CD4-positive, alpha-beta memory T cell (primary cell): Measurements from ENCODE around the gene RTL10. TPM values are rescaled to one million over a fixed set of nuclear protein-coding genes. Genes with fewer than 3 reads are reported as not detected.
"Not testable (repeated sequence)": the region's sequence is repeated elsewhere in the genome, so short reads cannot be mapped to it uniquely, and the experiment has no call there.

Experiments used
- CTCF ChIA-PET: fragments of 350-600 bp; sonication (Branson Sonifier 250); formaldehyde crosslinking; loops from one replicate; lab custom pipeline; 2021; ENCODE audit warnings: inconsistent platforms; ENCODE audit not compliant: partially characterized antibody; lab: Charles Lee
- POLR2A ChIA-PET: fragments of 350-600 bp; sonication (Branson Sonifier 250); formaldehyde crosslinking; loops from one replicate; lab custom pipeline; 2021; ENCODE audit not compliant: partially characterized antibody; lab: Charles Lee
- DNase-seq, 5 donors: peaks; one replicate each; pipeline versions ENCODE4 v3.0.0 to v3.0.0-alpha.2; 2020 to 2022; ENCODE audit warnings: mixed read lengths in 1 of 5
- H3K27ac ChIP-seq: one replicate; pipeline ENCODE4 v1.7.0; 2013; ENCODE audit warnings: low read depth, low read length
- H3K27me3 ChIP-seq: 2 replicates; pipeline ENCODE4 v1.7.0; 2013; ENCODE audit warnings: mild to moderate bottlenecking, low read length, moderate library complexity; ENCODE audit not compliant: insufficient read depth
- H3K36me3 ChIP-seq: 2 replicates; pipeline ENCODE4 v1.7.0; 2013; ENCODE audit warnings: mild to moderate bottlenecking, low read length, moderate library complexity; ENCODE audit not compliant: insufficient read depth
- H3K4me1 ChIP-seq: 2 replicates; pipeline ENCODE4 v1.7.0; 2013; ENCODE audit warnings: mild to moderate bottlenecking, low read length, moderate library complexity; ENCODE audit not compliant: insufficient read depth
- H3K4me3 ChIP-seq, 2 donors: one replicate each; pipeline ENCODE4 v1.7.0; 2013; ENCODE audit warnings: low read length in 2 of 2, mild to moderate bottlenecking in 1 of 2
- H3K9me3 ChIP-seq, 2 donors: one replicate each; pipeline ENCODE4 v1.7.0; 2013; ENCODE audit warnings: low read length in 2 of 2, control low read depth in 1 of 2; ENCODE audit not compliant: control insufficient read depth in 1 of 2
- H3K27ac Mint-ChIP-seq, 7 donors: one replicate each; pipeline ENCODE4 v1.8.0; 2020 to 2021; ENCODE audit warnings: mixed read lengths in 7 of 7, mild to moderate bottlenecking in 6 of 7, inconsistent platforms in 3 of 7, moderate library complexity in 3 of 7
- H3K27me3 Mint-ChIP-seq, 2 donors: one replicate each; pipeline ENCODE4 v1.8.0; 2020 to 2021; ENCODE audit warnings: mixed read lengths in 2 of 2
- H3K36me3 Mint-ChIP-seq, 2 donors: one replicate each; pipeline ENCODE4 v1.8.0; 2020 to 2021; ENCODE audit warnings: mixed read lengths in 2 of 2, inconsistent platforms in 1 of 2, mild to moderate bottlenecking in 1 of 2
- H3K4me1 Mint-ChIP-seq, 4 donors: one replicate each; pipeline ENCODE4 v1.8.0; 2020 to 2021; ENCODE audit warnings: mixed read lengths in 4 of 4, mild to moderate bottlenecking in 1 of 4
- H3K4me3 Mint-ChIP-seq, 8 donors: one replicate each; pipeline ENCODE4 v1.8.0; 2020 to 2021; ENCODE audit warnings: mixed read lengths in 8 of 8, mild to moderate bottlenecking in 7 of 8, moderate library complexity in 6 of 8, inconsistent platforms in 3 of 8
- H3K9me3 Mint-ChIP-seq, 8 donors: one replicate each; pipeline ENCODE4 v1.8.0; 2020 to 2021; ENCODE audit warnings: mixed read lengths in 8 of 8, mild to moderate bottlenecking in 5 of 8, inconsistent platforms in 3 of 8, moderate library complexity in 1 of 8
- intact Hi-C: fragments of 100-400 bp; cut with micrococcal nuclease; formaldehyde crosslinking; loops from one replicate; pipeline ENCODE4 v1.15.1; 2023
- polyA plus RNA-seq, 2 donors: library from polyadenylated mRNA; unstranded; fragments of 300-500 nt; fragmentation: Illumina TruSeq; gene quantifications; one replicate each; pipeline ENCODE4 v1.2.3, GENCODE V29; 2021
- total RNA-seq, 2 experiments: library from RNA; stranded (reverse); gene quantifications; one replicate each; pipeline ENCODE4 v1.2.3, GENCODE V29; 2021

The RTL10 gene
- total and polyA plus RNA-seq, 4 experiments from 2014 or later: 4.3 to 27.6 (median 20.0) TPM

GRCh38 chr22:19832476-19833108 is 22.1 kb downstream of the RTL10 start:
- H3K36me3 Mint-ChIP-seq: peaks cover 1 to 3% of the 10 kb centered on the region in 2 donors
- H3K27ac Mint-ChIP-seq: peak overlapping the region in 1 of 7 donors; percentile 61
- no peaks in the 10 kb centered on the region for H3K9me3 Mint-ChIP-seq
- no peak for DNase-seq
- H3K36me3 ChIP-seq: no peaks in the 10 kb centered on the region
- no peaks in the 10 kb centered on the region for H3K4me1 ChIP-seq
- no peaks in the 10 kb centered on the region for H3K27me3 Mint-ChIP-seq
- H3K4me1 Mint-ChIP-seq: peaks cover 4 to 15% (median 10%) of the 10 kb centered on the region in 4 donors
- CTCF ChIA-PET: interaction anchor here (1.2 to 2.0 kb wide), 3 partner anchors 51 to 121 kb away, joined by 3 to 7 read pairs (median 3); no protein-coding TSS in a partner anchor
- H3K9me3 ChIP-seq: no peaks in the 10 kb centered on the region
- POLR2A ChIA-PET: interaction anchor here (1.4 kb wide), 1 partner anchor 23 kb away, joined by 5 read pairs; the partner anchor contains the start of genes GNB1L and RTL10
- no peak overlapping the region for H3K27ac ChIP-seq
- intact Hi-C loops: no loop called here
- no peaks in the 10 kb centered on the region for H3K27me3 ChIP-seq
- H3K4me3 ChIP-seq: no peak overlapping the region
- no peak overlapping the region for H3K4me3 Mint-ChIP-seq

GRCh38 chr22:19831979-19832378 is 22.7 kb downstream of the RTL10 start:
- not testable (repeated sequence) for H3K27me3 ChIP-seq, H3K9me3 Mint-ChIP-seq
- POLR2A ChIA-PET: interaction anchor here (0.7 to 1.4 kb wide), 2 partner anchors 22 to 23 kb away, joined by 3 to 5 read pairs; partner anchors contain the start of genes GNB1L and RTL10

GRCh38 chr22:19831016-19831415 is 23.7 kb downstream of the RTL10 start:
- Histone ChIP-seq H3K9me3 (no peaks in the 10 kb centered on the region), H3K27ac (no peak overlapping the region), H3K36me3 (no peaks in the 10 kb centered on the region), H3K4me1 (no peaks in the 10 kb centered on the region), H3K4me3 (no peak overlapping the region), H3K27me3 (no peaks in the 10 kb centered on the region)
- Mint-ChIP-seq H3K4me3 (no peak overlapping the region), H3K27me3 (no peaks in the 10 kb centered on the region), H3K27ac (no peak overlapping the region), H3K36me3 (peaks cover 1 to 10% of the 10 kb centered on the region in 2 donors), H3K4me1 (peaks cover 4 to 10% (median 8%) of the 10 kb centered on the region in 4 donors), H3K9me3 (no peaks in the 10 kb centered on the region)
- CTCF ChIA-PET: interaction anchor here (1.4 to 2.0 kb wide), 2 partner anchors 49 to 79 kb away, joined by 3 to 7 read pairs; no protein-coding TSS in a partner anchor
- DNase-seq: no peak
- POLR2A ChIA-PET: no interaction called here
- intact Hi-C loops: no loop called here

More at GRCh38 chr22:19831979-19832378, 22.7 kb downstream of the RTL10 start:
- H3K4me3 Mint-ChIP-seq, H3K9me3 ChIP-seq, H3K36me3 ChIP-seq, H3K27ac ChIP-seq, H3K27ac Mint-ChIP-seq, H3K4me1 ChIP-seq, H3K36me3 Mint-ChIP-seq, intact Hi-C loops, H3K4me3 ChIP-seq, DNase-seq, H3K27me3 Mint-ChIP-seq: not testable (repeated sequence)
- CTCF ChIA-PET: interaction anchor here (1.2 to 2.0 kb wide), 3 partner anchors 50 to 122 kb away, joined by 3 to 7 read pairs (median 3); no protein-coding TSS in a partner anchor
- H3K4me1 Mint-ChIP-seq: peaks cover 4 to 15% (median 10%) of the 10 kb centered on the region in 4 donors

GRCh38 chr22:19828035-19828401 is 26.7 kb downstream of the RTL10 start:
- intact Hi-C loops: no loop called here
- no peaks in the 10 kb centered on the region for H3K27me3 ChIP-seq
- H3K27me3 Mint-ChIP-seq: no peaks in the 10 kb centered on the region
- H3K27ac ChIP-seq: no peak overlapping the region
- no peaks in the 10 kb centered on the region for H3K4me1 ChIP-seq
- no peak for DNase-seq
- no peak overlapping the region for H3K4me3 ChIP-seq
- peaks cover 0 to 5% (median 4%) of the 10 kb centered on the region in 4 donors for H3K4me1 Mint-ChIP-seq
- peaks cover 1 to 10% of the 10 kb centered on the region in 2 donors for H3K36me3 Mint-ChIP-seq
- ChIA-PET CTCF (no interaction called here), POLR2A (no interaction called here)
- H3K4me3 Mint-ChIP-seq: no peak overlapping the region
- H3K9me3 Mint-ChIP-seq: no peaks in the 10 kb centered on the region
- H3K9me3 ChIP-seq: no peaks in the 10 kb centered on the region
- no peaks in the 10 kb centered on the region for H3K36me3 ChIP-seq
- H3K27ac Mint-ChIP-seq: no peak overlapping the region

GRCh38 chr22:19827341-19828034 is 27.2 kb downstream of the RTL10 start:
- H3K27ac Mint-ChIP-seq: no peak overlapping the region
- H3K27me3 ChIP-seq: no peaks in the 10 kb centered on the region
- peaks cover 1 to 10% of the 10 kb centered on the region in 2 donors for H3K36me3 Mint-ChIP-seq
- H3K4me3 ChIP-seq: no peak overlapping the region
- H3K4me1 Mint-ChIP-seq: peaks cover 0 to 5% (median 4%) of the 10 kb centered on the region in 4 donors
- H3K4me3 Mint-ChIP-seq: no peak overlapping the region
- no peak for DNase-seq
- H3K9me3 Mint-ChIP-seq: no peaks in the 10 kb centered on the region
- H3K4me1 ChIP-seq: no peaks in the 10 kb centered on the region
- POLR2A ChIA-PET: no interaction called here
- no peak overlapping the region for H3K27ac ChIP-seq
- intact Hi-C loops: no loop called here
- CTCF ChIA-PET: no interaction called here
- no peaks in the 10 kb centered on the region for H3K9me3 ChIP-seq
- no peaks in the 10 kb centered on the region for H3K36me3 ChIP-seq
- H3K27me3 Mint-ChIP-seq: no peaks in the 10 kb centered on the region

GRCh38 chr22:19826619-19826950 is 28.1 kb downstream of the RTL10 start:
- no peak overlapping the region for H3K4me3 Mint-ChIP-seq
- CTCF ChIA-PET: no interaction called here
- Histone ChIP-seq H3K4me3 (no peak overlapping the region), H3K36me3 (no peaks in the 10 kb centered on the region), H3K27ac (no peak overlapping the region), H3K9me3 (no peaks in the 10 kb centered on the region), H3K27me3 (no peaks in the 10 kb centered on the region), H3K4me1 (no peaks in the 10 kb centered on the region)
- H3K27me3 Mint-ChIP-seq: no peaks in the 10 kb centered on the region
- POLR2A ChIA-PET: no interaction called here
- no peak overlapping the region for H3K27ac Mint-ChIP-seq
- H3K4me1 Mint-ChIP-seq: peaks cover 0 to 5% (median 4%) of the 10 kb centered on the region in 4 donors
- H3K36me3 Mint-ChIP-seq: peaks cover 1 to 10% of the 10 kb centered on the region in 2 donors
- intact Hi-C loops: no loop called here
- DNase-seq: no peak
- no peaks in the 10 kb centered on the region for H3K9me3 Mint-ChIP-seq

- H3K27me3 ChIP-seq: no peaks in the 10 kb centered on the region
- H3K27ac Mint-ChIP-seq: peak overlapping the region in 1 of 7 donors; percentile 48
- peaks cover 1 to 10% of the 10 kb centered on the region in 2 donors for H3K36me3 Mint-ChIP-seq
- no peaks in the 10 kb centered on the region for H3K9me3 Mint-ChIP-seq
- no peaks in the 10 kb centered on the region for H3K27me3 Mint-ChIP-seq
- no peak for DNase-seq
- H3K4me3 ChIP-seq: no peak overlapping the region
- CTCF ChIA-PET: no interaction called here
- no peaks in the 10 kb centered on the region for H3K9me3 ChIP-seq
- H3K4me1 ChIP-seq: no peaks in the 10 kb centered on the region
- POLR2A ChIA-PET: no interaction called here
- intact Hi-C loops: no loop called here
- peaks cover 0 to 5% (median 4%) of the 10 kb centered on the region in 4 donors for H3K4me1 Mint-ChIP-seq
- H3K27ac ChIP-seq: no peak overlapping the region
- no peaks in the 10 kb centered on the region for H3K36me3 ChIP-seq
- no peak overlapping the region for H3K4me3 Mint-ChIP-seq
These were observed 28.6 kb downstream of the RTL10 start for GRCh38 chr22:19825904-19826618.
